ENCODE data around the gene QSOX1. TPM values are rescaled to one million over a fixed set of nuclear protein-coding genes. Genes with fewer than 3 reads are reported as not detected.
A peak's percentile ranks its signal among the peaks of the same experiment; 100 is the strongest.

Gene QSOX1
- total RNA-seq, 4 donors from 2014 or later: 34.9 to 72.3 (median 51.5) TPM

- H3K4me1 ChIP-seq: peaks cover 2 to 37% (median 23%) of the 10 kb centered on the region in 4 donors
- H3K36me3 ChIP-seq: no peaks in the 10 kb centered on the region
- peaks cover 0 to 4% (median 0%) of the 10 kb centered on the region in 4 donors for H3K9me3 ChIP-seq
- no peak overlapping the region for H3K4me3 ChIP-seq
- TF ChIP-seq POLR2A (IDR thresholded peaks at IDR 0.05): no peak
- no peak for TF ChIP-seq CTCF (IDR thresholded peaks at IDR 0.05)
- H3K27ac ChIP-seq: no peak overlapping the region
- DNase-seq: no peak
- H3K27me3 ChIP-seq: peaks cover 0 to 55% of the 10 kb centered on the region in 2 donors
Measured at GRCh38 chr1:180227861-180228647, 73.4 kb downstream of the QSOX1 start.

- H3K27ac ChIP-seq: no peak overlapping the region
- peak in 1 of 3 donors; percentile 43 for DNase-seq
- peak overlapping the region; percentile 37 to 64 (median 62) for H3K4me3 ChIP-seq
- peaks cover 0 to 4% (median 0%) of the 10 kb centered on the region in 4 donors for H3K9me3 ChIP-seq
- peaks cover 0 to 64% of the 10 kb centered on the region in 2 donors for H3K27me3 ChIP-seq
- no peaks in the 10 kb centered on the region for H3K36me3 ChIP-seq
- peaks cover 2 to 45% (median 23%) of the 10 kb centered on the region in 4 donors for H3K4me1 ChIP-seq
- TF ChIP-seq POLR2A (IDR thresholded peaks at IDR 0.05): no peak
- TF ChIP-seq CTCF (IDR thresholded peaks at IDR 0.05): no peak
Measured at GRCh38 chr1:180228648-180229482, 74.2 kb downstream of the QSOX1 start.

DNA sequence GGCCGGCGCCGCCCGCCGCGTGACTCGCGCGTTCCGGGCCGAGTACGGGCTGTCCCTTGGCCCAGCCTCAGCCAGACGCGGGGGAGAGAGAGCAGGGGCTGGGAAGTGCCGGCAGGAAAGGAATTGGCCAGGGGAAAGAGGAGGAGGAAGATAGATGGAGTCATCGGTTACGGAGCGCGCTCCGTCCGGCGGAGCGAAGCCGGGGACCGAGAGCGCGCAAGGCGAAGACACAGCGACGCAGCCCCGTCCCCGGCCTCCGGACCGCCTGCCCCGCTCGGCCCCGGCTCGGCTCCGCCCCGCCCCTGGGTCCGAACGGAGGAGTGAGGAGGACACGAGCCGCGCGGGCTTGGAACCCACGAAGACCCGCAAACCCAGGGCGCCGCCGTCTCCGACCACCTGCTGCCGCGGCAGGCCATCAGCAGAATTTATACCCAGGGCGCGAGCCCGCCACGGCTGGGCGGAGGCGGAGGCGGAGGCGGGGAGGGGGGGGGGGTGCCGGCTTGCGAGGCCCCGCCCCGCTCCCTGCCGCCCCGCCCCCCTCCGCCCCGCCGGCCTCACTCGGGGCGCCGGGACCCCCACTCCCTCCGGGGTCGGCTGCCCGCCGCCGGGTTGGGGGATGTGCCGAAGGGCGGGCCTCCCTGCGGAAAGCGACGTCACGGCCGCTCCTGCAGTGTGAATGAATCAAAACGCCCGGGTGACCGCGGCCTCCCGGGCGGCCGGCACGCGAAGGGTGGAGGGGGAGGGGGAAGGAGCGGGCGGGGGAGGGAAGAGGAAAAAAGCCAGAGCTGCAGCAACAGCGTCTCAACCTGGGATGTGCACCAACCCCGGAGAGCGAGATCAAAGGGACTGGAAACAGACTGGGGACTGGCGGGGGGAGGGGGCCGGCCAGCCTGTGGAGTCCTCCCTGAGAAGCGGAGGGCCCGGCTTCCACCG, 75.1 kb downstream of the QSOX1 start, which contains the start of gene LHX4:
TSS of gene LHX4 (plus strand) at position 782 of the 933 bp plus-strand sequence. CDS start 266 bp downstream, outside the sequence.
- peaks cover 3 to 71% of the 10 kb centered on the region in 2 donors for H3K27me3 ChIP-seq
- peak within 1 kb of the TSS; percentile 37 to 64 (median 62) for H3K4me3 ChIP-seq
- H3K27ac ChIP-seq: no peak within 1 kb of the TSS
- peak in 1 of 3 donors; percentile 54 for DNase-seq
- no peak for TF ChIP-seq POLR2A (IDR thresholded peaks at IDR 0.05)
- TF ChIP-seq CTCF (IDR thresholded peaks at IDR 0.05): no peak
- peaks cover 0 to 4% (median 0%) of the 10 kb centered on the region in 4 donors for H3K9me3 ChIP-seq
- no peaks in the 10 kb centered on the region for H3K36me3 ChIP-seq
- peaks cover 2 to 53% (median 23%) of the 10 kb centered on the region in 4 donors for H3K4me1 ChIP-seq

DNA sequence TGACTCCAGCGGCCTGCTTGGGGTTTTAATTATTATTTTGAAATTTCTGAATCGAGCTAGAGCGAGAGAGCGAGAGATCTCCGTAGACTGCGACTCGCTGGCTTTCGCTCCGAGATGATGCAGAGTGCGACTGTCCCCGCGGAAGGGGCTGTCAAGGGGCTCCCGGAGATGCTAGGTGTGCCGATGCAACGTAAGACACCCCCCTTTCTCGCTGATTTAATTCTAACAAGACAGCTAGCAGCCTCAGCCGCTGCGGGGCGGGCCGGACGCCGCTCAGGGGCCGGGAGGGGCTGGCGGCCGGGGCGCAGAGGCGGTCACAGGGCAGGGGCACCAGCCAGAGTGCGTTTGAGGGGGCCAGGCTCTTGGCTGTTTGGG, 75.7 kb downstream of the QSOX1 start:
- DNase-seq: no peak
- Histone ChIP-seq H3K27ac (no peak overlapping the region), H3K36me3 (no peaks in the 10 kb centered on the region), H3K27me3 (peaks cover 3 to 78% of the 10 kb centered on the region in 2 donors), H3K4me3 (peak overlapping the region; percentile 37 to 64 (median 62)), H3K9me3 (peaks cover 0 to 4% (median 0%) of the 10 kb centered on the region in 4 donors), H3K4me1 (peaks cover 2 to 59% (median 25%) of the 10 kb centered on the region in 4 donors)
- TF ChIP-seq CTCF (IDR thresholded peaks at IDR 0.05): no peak
- no peak for TF ChIP-seq POLR2A (IDR thresholded peaks at IDR 0.05)

Measured in Peyer's patch (tissue), 4 donors.